SK-N-SH treated with all-trans-retinoic acid at 6 μM for 48 hours (cell line): ENCODE data around the gene KDSR.

ENCODE experiments used
- ARNTL ChIP-seq: fragments of 450-650 bp; formaldehyde crosslinking; IDR thresholded peaks from 2 replicates; pipeline ENCODE4 v1.5.0; 2020; ENCODE audit warnings: low read depth, mild to moderate bottlenecking, moderate library complexity, borderline replicate concordance
- CREB5 ChIP-seq: fragments of 250-450 bp; sonication (Bioruptor Pico); IDR thresholded peaks from 2 replicates; pipeline ENCODE4 v1.5.1; 2020; ENCODE audit warnings: low read depth, mild to moderate bottlenecking, moderate library complexity
- CSDC2 ChIP-seq: fragments of 250-450 bp; sonication (Bioruptor Pico); IDR thresholded peaks from 2 replicates; pipeline ENCODE4 v1.5.0; 2020; ENCODE audit warnings: mild to moderate bottlenecking, moderate library complexity
- CSRNP3 ChIP-seq: fragments of 250-450 bp; sonication (Bioruptor Pico); IDR thresholded peaks from 2 replicates; pipeline ENCODE4 v1.5.1; 2021; ENCODE audit warnings: mild to moderate bottlenecking, moderate library complexity
- ESRRG ChIP-seq: fragments of 250-450 bp; sonication (Bioruptor Pico); IDR thresholded peaks from 2 replicates; pipeline ENCODE4 v1.6.1; 2021; ENCODE audit warnings: mild to moderate bottlenecking
- ISL1 ChIP-seq: fragments of 250-450 bp; sonication (Bioruptor Pico); IDR thresholded peaks from 2 replicates; pipeline ENCODE4 v2.1.2; 2022; ENCODE audit warnings: mild to moderate bottlenecking, moderate library complexity
- PATZ1 ChIP-seq: fragments of 250-450 bp; sonication (Bioruptor Pico); IDR thresholded peaks from 2 replicates; pipeline ENCODE4 v1.8.0; 2020; ENCODE audit warnings: mild to moderate bottlenecking, moderate library complexity, borderline replicate concordance
- TCF4 ChIP-seq: fragments of 250-450 bp; sonication (Bioruptor Pico); IDR thresholded peaks from 2 replicates; pipeline ENCODE4 v1.8.0; 2021; ENCODE audit warnings: mild to moderate bottlenecking, moderate library complexity, borderline replicate concordance
- ZFP3 ChIP-seq: fragments of 250-450 bp; sonication (Bioruptor Pico); IDR thresholded peaks from 2 replicates; pipeline ENCODE4 v1.5.0; 2020; ENCODE audit warnings: mild to moderate bottlenecking, moderate library complexity
- ZFP30 ChIP-seq: fragments of 450-650 bp; formaldehyde crosslinking; IDR thresholded peaks from 2 replicates; pipeline ENCODE4 v1.5.0; 2022; ENCODE audit warnings: mild to moderate bottlenecking, moderate library complexity

GRCh38 chr18:63344918-63345317, 22.1 kb downstream of the KDSR start:
- TF ChIP-seq CREB5 = no peak
- no peak for TF ChIP-seq ZFP3 (CRISPR knock-in tag)
- TF ChIP-seq ARNTL (CRISPR knock-in tag) = no peak
- TF ChIP-seq ISL1 (CRISPR knock-in tag) = no peak
- TF ChIP-seq PATZ1 = no peak
- no peak for TF ChIP-seq TCF4 (CRISPR knock-in tag)
- TF ChIP-seq CSDC2 (CRISPR knock-in tag) = no peak
- TF ChIP-seq ESRRG (CRISPR knock-in tag) = no peak
- TF ChIP-seq ZFP30 (CRISPR knock-in tag) = no peak
- TF ChIP-seq CSRNP3 (CRISPR knock-in tag) = no peak
